IPS-NIHi11 (cell line): Measurements from ENCODE around the gene VCX2.
"Not testable (repeated sequence)": the region's sequence is repeated elsewhere in the genome, so short reads cannot be mapped to it uniquely, and the experiment has no call there.

Experiments used
- DNase-seq: peaks from one replicate; pipeline ENCODE4 v3.0.0; 2012; ENCODE audit warnings: mixed read lengths, low spot score

VCX2 gene

DNA sequence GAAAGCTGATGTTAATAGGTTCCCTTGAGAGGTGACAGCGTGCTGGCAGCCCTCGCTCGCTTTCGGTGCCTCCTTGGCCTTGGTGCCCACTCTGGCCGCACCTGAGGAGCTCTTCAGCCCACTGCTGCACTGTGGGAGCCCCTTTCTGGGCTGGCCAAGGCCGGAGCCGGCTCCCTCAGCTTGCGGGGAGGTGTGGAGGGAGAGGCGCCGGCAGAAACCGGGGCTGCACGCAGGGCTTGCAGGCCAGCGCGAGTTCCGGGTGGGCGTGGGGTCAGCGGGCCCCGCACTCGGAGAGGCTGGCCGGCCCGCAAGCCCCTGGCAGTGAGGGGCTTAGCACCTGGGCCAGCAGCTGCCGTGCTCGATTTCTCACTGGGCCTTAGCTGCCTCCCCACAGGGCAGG, 49.7 kb downstream of the VCX2 start:
- DNase-seq, result not testable (repeated sequence)
